Measurements from ENCODE around the gene SLC27A3.
"Not testable (repeated sequence)": the region's sequence is repeated elsewhere in the genome, so short reads cannot be mapped to it uniquely, and the experiment has no call there.

Gene SLC27A3

DNA sequence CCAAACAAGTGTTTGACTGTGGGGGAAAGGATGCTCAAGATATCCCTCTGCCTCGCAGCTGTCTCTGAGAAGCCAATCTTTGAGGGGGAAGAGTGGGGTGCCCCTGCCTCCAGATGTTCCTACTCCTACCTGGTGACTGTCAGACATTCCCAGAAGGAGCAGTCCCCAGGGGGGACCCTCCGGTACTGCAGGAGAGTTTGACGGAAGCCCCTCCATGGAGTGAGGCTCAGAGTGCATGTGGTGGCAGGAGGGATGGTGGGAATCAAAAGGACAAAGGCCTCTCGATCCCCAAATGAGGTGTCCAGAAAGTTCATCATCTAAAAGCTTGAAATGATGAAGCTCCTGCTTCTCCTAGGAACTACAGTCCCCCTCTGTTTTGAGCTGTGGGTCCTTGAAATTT is 5.3 kb downstream of the SLC27A3 start:
- DNase-seq (ENCODE audit: low read depth): no peak

DNA sequence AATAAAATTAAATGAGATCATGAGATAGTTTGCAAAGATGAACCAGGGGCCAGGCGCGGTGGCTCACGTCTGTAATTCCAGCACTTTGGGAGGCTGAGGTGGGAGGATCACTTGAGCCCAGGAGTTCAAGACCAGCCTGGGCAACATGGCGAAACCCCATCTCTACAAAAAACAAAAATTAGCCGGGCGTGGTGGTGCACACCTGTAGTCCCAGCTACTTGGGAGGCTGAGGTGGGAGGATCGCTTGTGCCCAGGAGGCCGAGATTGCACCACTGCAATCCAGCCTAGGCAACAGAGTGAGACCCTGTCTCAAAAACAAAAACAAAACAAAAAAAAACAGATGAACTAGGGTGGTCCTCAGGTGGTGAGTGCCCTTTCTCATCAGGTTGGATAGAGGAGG is 7.4 kb downstream of the SLC27A3 start:
- DNase-seq (ENCODE audit: low read depth): not testable (repeated sequence)

DNA sequence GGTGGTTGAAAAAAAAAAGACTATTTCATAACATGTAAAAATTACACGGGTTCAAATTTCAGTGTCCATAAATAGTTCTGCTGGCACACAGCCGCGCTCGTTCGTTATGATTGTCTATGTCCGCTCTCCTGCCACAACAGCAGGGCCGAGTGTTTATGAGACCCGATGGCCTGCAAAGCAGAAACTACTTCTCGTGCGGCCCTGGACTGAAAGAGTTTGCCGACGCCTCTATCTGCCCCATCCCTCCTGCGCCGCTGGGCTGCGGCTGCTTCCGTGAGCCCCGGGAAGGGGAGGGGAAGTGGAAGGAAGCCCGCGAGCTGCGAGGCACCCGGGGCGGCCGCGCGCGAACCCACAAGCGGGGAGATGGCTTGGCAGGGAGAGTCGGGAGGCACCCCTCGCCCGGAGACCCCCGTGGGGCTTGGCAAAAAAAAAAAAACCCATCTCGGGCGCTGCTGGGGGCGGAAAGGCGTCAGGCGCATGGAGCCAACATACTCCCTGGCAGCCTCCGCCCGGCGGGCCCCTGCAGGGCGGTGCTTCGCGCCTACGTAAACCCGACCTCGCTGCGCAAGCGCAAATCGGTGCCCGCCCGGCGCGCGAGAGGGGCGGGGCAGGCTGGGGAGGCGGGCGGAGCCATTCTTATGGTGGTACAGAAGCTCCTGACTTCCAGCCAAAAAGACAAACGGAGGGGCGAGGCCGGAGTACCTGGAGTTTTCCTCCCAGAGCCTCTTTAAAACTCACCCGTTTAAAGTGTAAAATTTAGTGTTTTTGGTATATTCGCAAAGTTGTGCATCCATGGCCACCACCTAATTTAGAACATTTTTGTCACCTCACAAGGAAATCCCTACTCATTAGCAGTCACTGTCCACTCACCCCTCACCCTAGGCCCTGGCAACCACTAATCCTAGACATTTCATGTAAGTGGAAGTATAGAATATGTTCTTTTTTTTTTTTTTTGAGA is 8.3 kb downstream of the SLC27A3 start:
- peak; percentile 82 for DNase-seq (ENCODE audit: low read depth)

GRCh38 chr1:153786038-153786790 is 11.0 kb downstream of the SLC27A3 start:
- no peak for DNase-seq (ENCODE audit: low read depth)

- no peak for DNase-seq (ENCODE audit: low read depth)
These were observed 14.3 kb downstream of the SLC27A3 start for GRCh38 chr1:153789478-153790034.

DNA sequence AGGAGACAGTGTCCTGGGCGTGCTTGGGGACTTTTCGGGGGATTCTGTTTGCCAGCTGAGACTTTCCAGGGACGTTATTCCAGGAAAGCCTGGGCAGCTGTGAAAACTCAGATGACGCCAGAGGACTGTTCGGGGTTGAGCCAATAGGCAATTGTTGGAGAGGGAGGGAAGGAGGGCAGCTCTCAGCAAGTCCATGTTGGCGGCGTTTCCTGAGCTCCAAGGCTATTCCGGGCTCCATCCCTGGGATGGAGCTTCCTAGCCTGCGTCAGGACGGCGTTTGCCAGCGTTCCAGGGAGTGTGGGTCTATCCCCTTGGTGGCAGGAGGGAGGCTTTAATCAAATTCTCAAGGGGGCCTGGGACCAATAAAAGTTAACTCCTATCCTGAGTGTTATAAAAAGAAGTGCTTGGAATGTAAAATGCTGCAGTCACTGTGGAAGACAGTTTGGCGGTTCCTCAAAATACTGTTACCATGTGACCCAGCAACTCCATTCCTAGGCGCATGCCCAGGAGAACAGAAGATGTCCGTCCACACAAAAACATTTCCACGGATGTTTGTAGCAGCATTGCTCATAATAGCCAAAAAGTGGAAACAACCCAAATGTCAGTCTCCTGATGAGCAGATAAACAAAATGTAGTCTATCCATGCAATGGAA is 15.2 kb downstream of the SLC27A3 start:
- no peak for DNase-seq (ENCODE audit: low read depth)

DNA sequence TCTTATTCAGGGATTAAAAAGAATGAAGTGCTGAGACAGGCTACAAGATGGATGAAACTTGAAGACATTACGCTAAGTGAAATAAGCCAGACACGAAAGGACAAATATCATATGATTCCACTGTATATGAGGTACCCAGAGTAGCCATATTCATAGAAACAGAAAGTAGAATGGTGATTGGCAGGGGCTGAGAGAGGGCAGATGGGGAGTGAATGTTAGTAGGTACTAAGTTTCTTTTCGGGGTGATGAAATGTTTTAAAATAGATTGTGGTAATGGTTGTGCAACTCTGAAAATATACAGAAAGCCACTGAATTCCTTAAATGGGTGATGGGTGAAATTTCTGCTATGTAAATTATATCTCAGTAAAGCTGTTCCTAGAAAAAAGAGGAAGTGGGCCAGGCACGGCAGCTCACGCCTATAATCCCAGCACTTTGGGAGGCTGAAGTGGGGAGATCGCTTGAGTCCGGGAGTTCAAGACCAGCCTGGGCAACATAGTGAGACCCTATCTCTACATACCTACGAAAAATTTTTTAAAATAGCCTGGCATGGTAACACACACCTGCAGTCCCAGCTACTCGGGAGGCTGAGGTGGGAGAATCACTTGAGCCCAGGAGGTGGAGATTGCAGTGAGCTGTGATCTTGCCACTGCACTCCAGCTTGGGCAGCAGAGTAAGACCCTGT is 15.9 kb downstream of the SLC27A3 start:
- no peak for DNase-seq (ENCODE audit: low read depth)

GRCh38 chr1:153791648-153792253 is 16.5 kb downstream of the SLC27A3 start:
- no peak for DNase-seq (ENCODE audit: low read depth)

DNA sequence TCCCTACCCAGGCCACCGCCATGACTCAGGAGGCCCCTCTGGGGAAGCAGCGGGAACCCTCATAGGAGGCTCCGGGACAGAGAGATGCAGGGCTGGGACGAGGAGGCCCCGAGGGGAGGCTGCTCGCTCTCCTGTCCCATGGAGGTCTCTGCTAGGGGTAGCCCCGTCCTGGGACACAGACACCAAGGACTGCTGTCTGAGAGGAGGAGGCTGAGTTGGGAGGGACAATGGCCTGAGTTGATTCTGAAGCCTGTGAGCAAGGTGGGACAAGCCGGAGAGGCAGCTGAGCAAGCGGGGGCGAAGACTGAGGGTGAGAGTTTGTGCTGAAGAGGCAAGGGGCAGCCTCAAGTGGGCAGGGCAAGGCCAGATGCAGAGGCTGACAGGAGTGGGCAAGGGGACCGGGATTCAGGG is 17.4 kb downstream of the SLC27A3 start:
- no peak for DNase-seq (ENCODE audit: low read depth)

DNA sequence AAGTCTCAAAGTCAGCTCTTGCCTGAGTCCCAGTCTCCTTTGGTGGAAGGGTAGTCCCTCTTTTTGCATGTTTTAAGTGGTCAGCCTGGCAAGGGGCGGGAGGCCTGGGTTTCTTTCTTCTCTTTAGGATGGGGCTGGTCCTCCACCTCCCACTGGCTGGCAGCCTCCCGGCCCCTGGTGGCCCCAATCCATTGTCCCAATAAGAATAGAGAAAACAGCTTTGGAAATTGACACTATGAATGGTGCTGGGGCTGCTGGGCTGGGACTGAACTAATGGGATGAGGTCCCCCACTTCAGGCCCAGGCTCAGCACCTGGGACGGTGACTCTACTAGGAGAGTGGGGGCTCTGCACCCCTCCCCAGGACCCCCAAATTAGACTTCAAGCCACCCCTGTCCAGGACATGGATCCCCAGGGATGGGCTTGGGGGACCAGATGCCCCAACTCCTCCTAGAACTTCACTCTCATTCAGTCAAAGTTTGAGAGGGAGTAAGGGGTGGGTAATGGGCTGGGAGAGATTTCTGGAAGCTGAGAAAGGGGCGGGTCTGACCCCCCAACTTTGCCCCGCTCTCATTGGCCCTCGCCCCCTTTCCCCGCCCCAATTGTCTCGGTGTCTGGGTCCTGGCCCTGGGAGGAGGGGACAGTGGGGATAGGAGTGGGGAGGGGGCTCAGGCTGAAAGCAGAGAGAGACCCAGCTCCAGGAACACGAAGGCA is 18.2 kb downstream of the SLC27A3 start:
- DNase-seq (ENCODE audit: low read depth): no peak

- no peak for DNase-seq (ENCODE audit: low read depth)
These were observed 18.9 kb downstream of the SLC27A3 start for GRCh38 chr1:153793973-153794615.

- no peak for DNase-seq (ENCODE audit: low read depth)
These were observed 19.6 kb downstream of the SLC27A3 start for GRCh38 chr1:153794624-153795329.

- no peak for DNase-seq (ENCODE audit: low read depth)
These were observed 20.2 kb downstream of the SLC27A3 start for GRCh38 chr1:153795330-153795837.

- DNase-seq (ENCODE audit: low read depth): no peak
These were observed 21.0 kb downstream of the SLC27A3 start for GRCh38 chr1:153795934-153796785.

DNA sequence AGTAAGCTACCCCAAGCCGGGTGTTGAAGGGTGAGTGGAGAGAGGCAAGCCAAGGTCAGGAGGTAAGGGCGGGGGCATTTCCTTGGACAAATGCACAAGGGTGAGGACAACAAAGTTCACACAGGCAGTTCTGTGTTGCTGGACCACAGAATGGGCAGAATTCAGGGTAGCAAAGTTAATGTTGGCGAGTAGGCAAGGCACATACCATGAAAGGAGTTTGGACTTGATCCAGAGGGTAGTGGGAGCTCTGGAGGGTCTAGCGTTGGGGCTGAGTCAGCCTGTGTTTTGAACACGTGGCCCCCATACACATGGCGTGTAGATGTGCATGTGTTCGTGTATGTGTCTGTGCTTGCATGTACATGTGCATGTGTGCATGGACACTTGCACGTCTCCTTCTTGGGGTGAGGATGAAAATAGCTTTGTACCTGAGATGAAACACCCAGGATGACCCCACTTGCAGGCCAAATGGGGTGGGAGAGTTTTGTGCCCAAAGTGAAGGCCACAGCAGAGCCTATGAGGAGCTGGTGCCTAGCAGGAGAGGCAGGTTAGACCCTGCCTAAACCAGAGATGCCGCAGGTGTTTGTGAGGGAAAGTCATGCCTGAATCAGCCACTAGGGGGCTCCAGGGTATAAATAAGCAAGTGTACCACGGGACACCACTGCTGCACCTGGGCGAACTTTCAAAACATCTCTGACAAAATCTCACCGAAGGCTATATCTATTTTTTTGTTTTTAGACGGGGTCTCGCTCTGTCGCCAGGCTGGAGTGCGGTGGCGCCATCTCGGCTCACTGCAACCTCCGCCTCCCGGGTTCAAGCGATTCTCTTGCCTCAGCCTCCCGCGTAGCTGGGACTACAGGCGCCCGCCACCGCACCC is 21.8 kb downstream of the SLC27A3 start:
- peak; percentile 53 for DNase-seq (ENCODE audit: low read depth)

DNA sequence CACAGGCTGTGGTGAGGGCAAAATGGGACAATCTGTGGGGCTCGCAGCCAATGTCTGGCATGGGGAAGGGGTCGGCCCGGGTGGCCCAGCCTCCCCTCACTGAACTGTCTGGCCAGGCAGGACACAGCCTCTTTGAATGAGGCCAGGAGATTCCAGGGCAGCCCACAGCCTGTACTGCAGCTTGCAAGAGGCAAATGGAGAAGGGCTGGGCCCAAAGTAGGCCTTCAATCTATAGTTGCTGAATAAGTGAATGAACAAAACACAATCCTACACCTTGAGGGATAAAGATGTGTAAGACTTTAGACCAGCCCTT is 23.2 kb downstream of the SLC27A3 start:
- DNase-seq (ENCODE audit: low read depth): no peak

GRCh38 chr1:153799016-153799415 is 23.8 kb downstream of the SLC27A3 start:
- DNase-seq (ENCODE audit: low read depth): no peak
